Measurements from ENCODE around the gene ANO4.

The ANO4 gene

DNA sequence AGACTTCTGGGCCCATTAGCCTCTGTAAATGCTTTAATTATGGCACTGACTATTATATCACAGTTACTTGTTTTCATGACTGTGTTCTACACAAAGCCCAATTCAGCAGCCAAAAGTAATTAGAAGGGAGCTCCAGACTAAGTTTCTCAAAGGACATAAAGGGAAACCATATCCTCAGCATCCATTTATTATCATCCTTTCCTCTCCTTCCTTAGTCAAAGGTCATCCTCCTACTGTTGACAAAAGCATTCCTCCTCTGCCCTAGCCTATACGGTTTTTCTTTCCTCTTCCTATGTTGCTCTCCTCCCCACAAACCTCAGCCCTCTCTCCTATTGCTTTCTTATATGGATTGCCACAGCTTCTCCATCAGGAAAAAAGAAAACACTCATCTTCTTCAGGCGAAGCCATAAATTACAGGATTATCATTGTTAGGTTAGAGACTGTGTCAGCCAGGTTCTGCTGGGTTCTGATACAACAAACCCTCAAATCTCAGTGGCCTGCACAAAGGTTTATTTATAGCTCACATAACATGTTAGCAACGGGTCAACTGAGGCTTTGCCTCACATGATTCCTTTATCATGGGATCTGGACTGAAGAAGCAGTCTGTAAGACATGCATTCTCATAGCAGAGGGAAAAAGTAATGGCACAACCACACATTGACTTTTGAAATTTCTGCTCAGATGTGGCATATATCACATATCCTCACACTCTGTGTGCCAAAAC is 208.3 kb downstream of the ANO4 start (continued):
- TF ChIP-seq, protein P1, sequence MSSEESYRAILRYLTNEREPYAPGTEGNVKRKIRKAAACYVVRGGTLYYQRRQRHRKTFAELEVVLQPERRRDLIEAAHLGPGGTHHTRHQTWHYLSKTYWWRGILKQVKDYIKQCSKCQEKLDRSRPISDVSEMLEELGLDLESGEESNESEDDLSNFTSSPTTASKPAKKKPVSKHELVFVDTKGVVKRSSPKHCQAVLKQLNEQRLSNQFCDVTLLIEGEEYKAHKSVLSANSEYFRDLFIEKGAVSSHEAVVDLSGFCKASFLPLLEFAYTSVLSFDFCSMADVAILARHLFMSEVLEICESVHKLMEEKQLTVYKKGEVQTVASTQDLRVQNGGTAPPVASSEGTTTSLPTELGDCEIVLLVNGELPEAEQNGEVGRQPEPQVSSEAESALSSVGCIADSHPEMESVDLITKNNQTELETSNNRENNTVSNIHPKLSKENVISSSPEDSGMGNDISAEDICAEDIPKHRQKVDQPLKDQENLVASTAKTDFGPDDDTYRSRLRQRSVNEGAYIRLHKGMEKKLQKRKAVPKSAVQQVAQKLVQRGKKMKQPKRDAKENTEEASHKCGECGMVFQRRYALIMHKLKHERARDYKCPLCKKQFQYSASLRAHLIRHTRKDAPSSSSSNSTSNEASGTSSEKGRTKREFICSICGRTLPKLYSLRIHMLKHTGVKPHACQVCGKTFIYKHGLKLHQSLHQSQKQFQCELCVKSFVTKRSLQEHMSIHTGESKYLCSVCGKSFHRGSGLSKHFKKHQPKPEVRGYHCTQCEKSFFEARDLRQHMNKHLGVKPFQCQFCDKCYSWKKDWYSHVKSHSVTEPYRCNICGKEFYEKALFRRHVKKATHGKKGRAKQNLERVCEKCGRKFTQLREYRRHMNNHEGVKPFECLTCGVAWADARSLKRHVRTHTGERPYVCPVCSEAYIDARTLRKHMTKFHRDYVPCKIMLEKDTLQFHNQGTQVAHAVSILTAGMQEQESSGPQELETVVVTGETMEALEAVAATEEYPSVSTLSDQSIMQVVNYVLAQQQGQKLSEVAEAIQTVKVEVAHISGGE (tag by site-specific recombination; conservative IDR thresholded peaks at IDR 0.05; ENCODE audit: low read depth) = no peak
- TF ChIP-seq GFI1B (tag by site-specific recombination; IDR thresholded peaks at IDR 0.05) (no peak), ZNF175 (tag by site-specific recombination; IDR thresholded peaks at IDR 0.05) (no peak), ZNF585B (tag by site-specific recombination; IDR thresholded peaks at IDR 0.05) (no peak), ZNF366 (tag by site-specific recombination; conservative IDR thresholded peaks at IDR 0.05) (no peak), ZNF239 (tag by site-specific recombination; IDR thresholded peaks at IDR 0.05) (no peak), ZFP3 (tag by site-specific recombination; IDR thresholded peaks at IDR 0.05; ENCODE audit: low read depth) (no peak)
- TF ChIP-seq, protein P2, sequence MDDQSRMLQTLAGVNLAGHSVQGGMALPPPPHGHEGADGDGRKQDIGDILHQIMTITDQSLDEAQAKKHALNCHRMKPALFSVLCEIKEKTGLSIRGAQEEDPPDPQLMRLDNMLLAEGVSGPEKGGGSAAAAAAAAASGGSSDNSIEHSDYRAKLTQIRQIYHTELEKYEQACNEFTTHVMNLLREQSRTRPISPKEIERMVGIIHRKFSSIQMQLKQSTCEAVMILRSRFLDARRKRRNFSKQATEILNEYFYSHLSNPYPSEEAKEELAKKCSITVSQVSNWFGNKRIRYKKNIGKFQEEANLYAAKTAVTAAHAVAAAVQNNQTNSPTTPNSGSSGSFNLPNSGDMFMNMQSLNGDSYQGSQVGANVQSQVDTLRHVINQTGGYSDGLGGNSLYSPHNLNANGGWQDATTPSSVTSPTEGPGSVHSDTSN (CRISPR knock-in tag; IDR thresholded peaks at IDR 0.05) = no peak
- TF ChIP-seq, protein P3, sequence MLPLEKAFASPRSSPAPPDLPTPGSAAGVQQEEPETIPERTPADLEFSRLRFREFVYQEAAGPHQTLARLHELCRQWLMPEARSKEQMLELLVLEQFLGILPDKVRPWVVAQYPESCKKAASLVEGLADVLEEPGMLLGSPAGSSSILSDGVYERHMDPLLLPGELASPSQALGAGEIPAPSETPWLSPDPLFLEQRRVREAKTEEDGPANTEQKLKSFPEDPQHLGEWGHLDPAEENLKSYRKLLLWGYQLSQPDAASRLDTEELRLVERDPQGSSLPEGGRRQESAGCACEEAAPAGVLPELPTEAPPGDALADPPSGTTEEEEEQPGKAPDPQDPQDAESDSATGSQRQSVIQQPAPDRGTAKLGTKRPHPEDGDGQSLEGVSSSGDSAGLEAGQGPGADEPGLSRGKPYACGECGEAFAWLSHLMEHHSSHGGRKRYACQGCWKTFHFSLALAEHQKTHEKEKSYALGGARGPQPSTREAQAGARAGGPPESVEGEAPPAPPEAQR (tag by site-specific recombination; IDR thresholded peaks at IDR 0.05) = no peak

GRCh38 chr12:101004898-101005297 is 210.3 kb downstream of the ANO4 start:
- CTCF ChIA-PET = no interaction called here
- no peak for TF ChIP-seq ZNF530 (tag by site-specific recombination; IDR thresholded peaks at IDR 0.05; ENCODE audit: low read depth)
- no peak for TF ChIP-seq ZNF335 (tag by site-specific recombination; conservative IDR thresholded peaks at IDR 0.05)
- TF ChIP-seq ZFP37 (tag by site-specific recombination; IDR thresholded peaks at IDR 0.05) = no peak
- TF ChIP-seq BCL11B (tag by site-specific recombination; IDR thresholded peaks at IDR 0.05; ENCODE audit: low read depth) = no peak
- TF ChIP-seq ZNF157 (tag by site-specific recombination; IDR thresholded peaks at IDR 0.05) = no peak
- TF ChIP-seq ZNF394 (tag by site-specific recombination; IDR thresholded peaks at IDR 0.05; ENCODE audit: borderline replicate concordance) = no peak
- no peak for TF ChIP-seq PRDM1 (tag by site-specific recombination; IDR thresholded peaks at IDR 0.05)
- TF ChIP-seq REPIN1 (tag by site-specific recombination; IDR thresholded peaks at IDR 0.05; ENCODE audit: low read depth) = no peak
- no peak for TF ChIP-seq ZNF510 (tag by site-specific recombination; IDR thresholded peaks at IDR 0.05; ENCODE audit: insufficient replicate concordance)
- TF ChIP-seq ZNF843 (tag by site-specific recombination; IDR thresholded peaks at IDR 0.05) = no peak
- Histone ChIP-seq H3K4me3 (ENCODE audit: low read depth, low read length) (no peak overlapping the region), H3K36me3 (ENCODE audit: control insufficient read depth in 2 of 2, insufficient read depth in 1 of 2, low read length in 2 of 2) (no peaks in the 10 kb centered on the region), H3K4me1 (ENCODE audit: control insufficient read depth, insufficient read depth, low read length) (no peaks in the 10 kb centered on the region), H3K27ac (ENCODE audit: extremely low read depth, low read depth, low read length) (no peak overlapping the region), H3K9me3 (ENCODE audit: control insufficient read depth, insufficient read depth, low read depth, low read length) (no peaks in the 10 kb centered on the region)
- POLR2A ChIA-PET = no interaction called here

Data from HEK293 (cell line).